ENCODE results near the gene DPH7. TPM values are rescaled to one million over a fixed set of nuclear protein-coding genes. Genes with fewer than 3 reads are reported as not detected.
"Not testable (repeated sequence)": the region's sequence is repeated elsewhere in the genome, so short reads cannot be mapped to it uniquely, and the experiment has no call there.

DPH7 gene
- total RNA-seq, 5 donors from 2014 or later (not counting 1 experiment from before 2014, with no cell fraction given), result 45.0 to 71.0 (median 66.3) TPM

DNA sequence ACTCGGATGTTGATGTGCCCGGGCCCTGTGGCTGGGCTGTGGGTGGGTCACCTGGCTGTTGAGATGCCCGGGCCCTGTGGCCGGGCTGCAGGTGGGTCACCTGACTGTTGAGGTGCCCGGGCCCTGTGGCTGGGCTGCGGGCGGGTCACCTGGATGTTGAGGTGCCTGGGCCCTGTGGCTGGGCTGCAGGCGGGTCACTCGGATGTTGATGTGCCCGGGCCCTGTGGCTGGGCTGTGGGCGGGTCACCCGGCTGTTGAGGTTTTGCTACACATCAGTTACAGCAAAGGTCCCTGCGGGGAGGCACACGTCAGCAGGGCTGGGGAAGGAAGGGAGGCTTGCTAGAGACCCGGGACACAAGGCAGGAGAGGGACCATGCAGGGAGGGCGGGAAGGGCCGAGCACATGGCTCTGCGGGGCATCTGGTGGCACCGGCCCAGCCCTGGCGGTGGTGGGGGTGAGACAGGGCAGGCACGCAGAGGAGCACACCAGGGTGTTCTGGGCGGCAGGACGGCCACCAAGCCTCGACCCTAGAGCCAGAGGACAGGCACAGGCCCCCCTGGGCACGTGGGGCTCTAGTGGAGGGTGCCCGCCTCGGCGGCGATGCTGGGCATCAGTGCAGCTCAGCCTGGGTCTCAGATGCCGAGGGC is 63.9 kb downstream of the DPH7 start:
- H3K4me3 Mint-ChIP-seq, result no peak overlapping the region
- Histone ChIP-seq H3K36me3 (ENCODE audit: control insufficient read depth in 2 of 2, extremely low read depth in 1 of 2, insufficient read depth in 1 of 2, low read length in 1 of 2) (no peaks in the 10 kb centered on the region), H3K27me3 (replicated peaks in 1 of 2; ENCODE audit: control insufficient read depth in 2 of 2, extremely low read depth in 1 of 2, insufficient read depth in 2 of 2, low read length in 1 of 2) (peaks cover 0 to 6% of the 10 kb centered on the region in 2 experiments), H3K9me3 (no peaks in the 10 kb centered on the region), H3K4me3 (ENCODE audit: control insufficient read depth in 1 of 2, extremely low read depth in 1 of 2, low read length in 1 of 2) (no peak overlapping the region), H3K4me1 (ENCODE audit: control insufficient read depth in 1 of 2, extremely low read depth in 1 of 2, insufficient read depth in 2 of 2, low read length in 2 of 2) (no peaks in the 10 kb centered on the region), H3K27ac (ENCODE audit: low read length) (no peak overlapping the region)
- no peaks in the 10 kb centered on the region for H3K36me3 Mint-ChIP-seq
- peaks cover 0 to 4% (median 0%) of the 10 kb centered on the region in 3 donors for H3K4me1 Mint-ChIP-seq
- no peaks in the 10 kb centered on the region for H3K27me3 Mint-ChIP-seq
- no peaks in the 10 kb centered on the region for H3K9me3 Mint-ChIP-seq
- no peak overlapping the region for H3K27ac Mint-ChIP-seq
- DNase-seq, result no peak
- 96% methylated on average over 18 of the region's 30 CpGs for WGBS (ENCODE audit: insufficient coverage)
- ChIA-PET POLR2A (no interaction called here), CTCF (no interaction called here)
- ATAC-seq (replicated peaks in 1 of 4), result no peak

- H3K4me1 ChIP-seq (ENCODE audit: control insufficient read depth in 1 of 2, extremely low read depth in 1 of 2, insufficient read depth in 2 of 2, low read length in 2 of 2); H3K4me3 Mint-ChIP-seq; H3K4me3 ChIP-seq (ENCODE audit: control insufficient read depth in 1 of 2, extremely low read depth in 1 of 2, low read length in 1 of 2); H3K36me3 Mint-ChIP-seq; H3K27ac Mint-ChIP-seq; H3K9me3 ChIP-seq; DNase-seq; H3K9me3 Mint-ChIP-seq; H3K27me3 Mint-ChIP-seq; POLR2A ChIA-PET; H3K27ac ChIP-seq (ENCODE audit: low read length); H3K4me1 Mint-ChIP-seq; ATAC-seq (replicated peaks in 1 of 4); H3K36me3 ChIP-seq (ENCODE audit: control insufficient read depth in 2 of 2, extremely low read depth in 1 of 2, insufficient read depth in 1 of 2, low read length in 1 of 2); H3K27me3 ChIP-seq (replicated peaks in 1 of 2; ENCODE audit: control insufficient read depth in 2 of 2, extremely low read depth in 1 of 2, insufficient read depth in 2 of 2, low read length in 1 of 2); CTCF ChIA-PET: not testable (repeated sequence)
- 77% methylated on average over 23 of the region's 42 CpGs for WGBS (ENCODE audit: insufficient coverage)
Observed at GRCh38 chr9:137513801-137514570, 64.7 kb downstream of the DPH7 start.

DNA sequence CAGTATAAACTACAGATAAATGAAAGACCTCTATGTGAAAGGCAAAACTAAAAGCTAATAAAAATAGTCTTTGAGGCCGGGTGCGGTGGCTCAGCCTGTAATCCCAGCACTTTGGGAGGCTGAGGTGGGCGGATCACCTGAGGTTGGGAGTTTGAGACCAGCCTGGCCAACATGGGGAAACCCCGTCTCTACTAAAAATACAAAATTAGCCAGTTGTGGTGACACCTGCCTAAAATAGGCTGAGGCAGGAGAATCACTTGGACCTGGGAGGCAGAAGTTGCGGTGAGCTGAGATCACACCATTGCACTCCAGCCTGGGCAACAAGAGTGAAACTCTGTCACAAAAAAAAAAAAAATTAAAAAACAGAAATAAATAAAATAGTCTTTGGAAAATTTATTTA is 65.6 kb downstream of the DPH7 start:
- H3K4me3 ChIP-seq (ENCODE audit: control insufficient read depth in 1 of 2, extremely low read depth in 1 of 2, low read length in 1 of 2); H3K27me3 ChIP-seq (replicated peaks in 1 of 2; ENCODE audit: control insufficient read depth in 2 of 2, extremely low read depth in 1 of 2, insufficient read depth in 2 of 2, low read length in 1 of 2); H3K27ac ChIP-seq (ENCODE audit: low read length); H3K27ac Mint-ChIP-seq; H3K4me1 Mint-ChIP-seq; DNase-seq; CTCF ChIA-PET; ATAC-seq (replicated peaks in 1 of 4); H3K36me3 Mint-ChIP-seq; H3K4me1 ChIP-seq (ENCODE audit: control insufficient read depth in 1 of 2, extremely low read depth in 1 of 2, insufficient read depth in 2 of 2, low read length in 2 of 2); POLR2A ChIA-PET; H3K9me3 ChIP-seq; H3K4me3 Mint-ChIP-seq; H3K27me3 Mint-ChIP-seq; H3K36me3 ChIP-seq (ENCODE audit: control insufficient read depth in 2 of 2, extremely low read depth in 1 of 2, insufficient read depth in 1 of 2, low read length in 1 of 2); H3K9me3 Mint-ChIP-seq: not testable (repeated sequence)
- WGBS (ENCODE audit: insufficient coverage), result no CpG with 5 or more reads among the region's 5 CpGs

DNA sequence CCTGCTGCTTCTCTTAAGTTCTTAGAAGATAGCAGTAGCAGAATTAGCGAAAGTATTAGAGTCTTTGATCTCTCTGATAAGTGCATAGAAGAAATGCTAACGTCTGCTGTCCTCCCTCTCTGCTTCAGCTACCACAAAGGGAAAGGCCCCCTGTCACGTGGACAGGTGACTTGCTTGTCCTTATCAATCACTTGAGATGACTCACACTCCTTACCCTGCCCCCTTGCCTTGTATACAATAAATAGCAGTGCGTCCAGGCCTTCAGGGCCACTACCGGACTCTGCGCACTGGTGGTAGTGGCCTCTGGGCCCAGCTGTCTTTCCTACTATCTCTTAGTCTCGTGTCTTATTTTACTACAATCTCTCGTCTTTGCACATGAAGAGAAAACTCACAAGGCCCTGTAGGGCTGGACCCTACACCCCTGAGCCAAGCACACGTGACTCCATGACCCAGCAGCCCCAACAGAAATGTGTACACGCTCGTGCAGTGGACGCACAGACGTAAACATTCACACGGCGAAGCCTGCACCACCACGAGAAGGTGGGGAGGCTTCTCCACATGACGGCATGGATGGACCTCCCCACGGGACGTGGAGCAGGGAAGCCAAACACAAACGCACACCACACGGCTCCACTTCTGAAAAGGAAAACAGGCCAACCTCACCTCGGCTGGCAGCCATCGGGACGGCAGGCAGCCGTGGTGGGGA is 66.8 kb downstream of the DPH7 start:
- H3K4me1 Mint-ChIP-seq, result peaks cover 0 to 4% (median 0%) of the 10 kb centered on the region in 3 donors
- no peak for ATAC-seq (replicated peaks in 1 of 4)
- ChIA-PET POLR2A (no interaction called here), CTCF (no interaction called here)
- no peaks in the 10 kb centered on the region for H3K9me3 Mint-ChIP-seq
- H3K27ac Mint-ChIP-seq, result no peak overlapping the region
- no peaks in the 10 kb centered on the region for H3K4me1 ChIP-seq (ENCODE audit: control insufficient read depth in 1 of 2, extremely low read depth in 1 of 2, insufficient read depth in 2 of 2, low read length in 2 of 2)
- H3K36me3 Mint-ChIP-seq, result no peaks in the 10 kb centered on the region
- no peak overlapping the region for H3K4me3 ChIP-seq (ENCODE audit: control insufficient read depth in 1 of 2, extremely low read depth in 1 of 2, low read length in 1 of 2)
- no peak for DNase-seq
- no peaks in the 10 kb centered on the region for H3K9me3 ChIP-seq
- H3K36me3 ChIP-seq (ENCODE audit: control insufficient read depth in 2 of 2, extremely low read depth in 1 of 2, insufficient read depth in 1 of 2, low read length in 1 of 2), result no peaks in the 10 kb centered on the region
- no peak overlapping the region for H3K4me3 Mint-ChIP-seq
- H3K27ac ChIP-seq (ENCODE audit: low read length), result no peak overlapping the region
- 85% methylated on average over 24 of the region's 25 CpGs for WGBS (ENCODE audit: insufficient coverage)
- H3K27me3 Mint-ChIP-seq, result no peaks in the 10 kb centered on the region
- no peaks in the 10 kb centered on the region for H3K27me3 ChIP-seq (replicated peaks in 1 of 2; ENCODE audit: control insufficient read depth in 2 of 2, extremely low read depth in 1 of 2, insufficient read depth in 2 of 2, low read length in 1 of 2)

DNA sequence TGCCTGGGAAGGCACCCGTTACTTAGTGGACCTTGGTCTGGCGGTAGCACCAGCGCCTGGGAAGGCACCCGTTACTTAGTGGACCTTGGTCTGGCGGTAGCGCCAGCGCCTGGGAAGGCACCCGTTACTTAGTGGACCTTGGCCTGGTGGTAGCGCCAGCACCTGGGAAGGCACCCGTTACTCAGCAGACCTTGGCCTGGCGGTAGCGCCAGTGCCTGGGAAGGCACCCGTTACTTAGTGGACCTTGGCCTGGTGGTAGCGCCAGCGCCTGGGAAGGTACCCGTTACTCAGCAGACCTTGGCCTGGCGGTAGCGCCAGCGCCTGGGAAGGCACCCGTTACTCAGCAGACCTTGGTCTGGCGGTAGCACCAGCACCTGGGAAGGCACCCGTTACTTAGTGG is 67.6 kb downstream of the DPH7 start:
- H3K27me3 Mint-ChIP-seq; H3K4me3 ChIP-seq (ENCODE audit: control insufficient read depth in 1 of 2, extremely low read depth in 1 of 2, low read length in 1 of 2); H3K4me1 Mint-ChIP-seq; POLR2A ChIA-PET; H3K9me3 ChIP-seq; H3K36me3 Mint-ChIP-seq; DNase-seq; H3K27ac ChIP-seq (ENCODE audit: low read length); H3K4me3 Mint-ChIP-seq; H3K36me3 ChIP-seq (ENCODE audit: control insufficient read depth in 2 of 2, extremely low read depth in 1 of 2, insufficient read depth in 1 of 2, low read length in 1 of 2); H3K9me3 Mint-ChIP-seq; H3K4me1 ChIP-seq (ENCODE audit: control insufficient read depth in 1 of 2, extremely low read depth in 1 of 2, insufficient read depth in 2 of 2, low read length in 2 of 2); ATAC-seq (replicated peaks in 1 of 4); H3K27ac Mint-ChIP-seq; H3K27me3 ChIP-seq (replicated peaks in 1 of 2; ENCODE audit: control insufficient read depth in 2 of 2, extremely low read depth in 1 of 2, insufficient read depth in 2 of 2, low read length in 1 of 2): not testable (repeated sequence)
- 95% methylated on average over 20 of the region's 22 CpGs for WGBS (ENCODE audit: insufficient coverage)
- CTCF ChIA-PET, result interaction anchor here in 1 of 2 donors (0.6 kb wide), 1 partner anchor 713 kb away, joined by 4 read pairs; no protein-coding TSS in a partner anchor

- ChIA-PET CTCF (no interaction called here), POLR2A (no interaction called here)
- no peak for ATAC-seq (replicated peaks in 1 of 4)
- no peaks in the 10 kb centered on the region for H3K9me3 ChIP-seq
- H3K27me3 ChIP-seq (replicated peaks in 1 of 2; ENCODE audit: control insufficient read depth in 2 of 2, extremely low read depth in 1 of 2, insufficient read depth in 2 of 2, low read length in 1 of 2), result no peaks in the 10 kb centered on the region
- Mint-ChIP-seq H3K9me3 (no peaks in the 10 kb centered on the region), H3K4me3 (no peak overlapping the region), H3K27me3 (no peaks in the 10 kb centered on the region), H3K27ac (no peak overlapping the region), H3K4me1 (peaks cover 0 to 4% (median under 1%) of the 10 kb centered on the region in 3 donors), H3K36me3 (no peaks in the 10 kb centered on the region)
- no peak for DNase-seq
- H3K4me3 ChIP-seq (ENCODE audit: control insufficient read depth in 1 of 2, extremely low read depth in 1 of 2, low read length in 1 of 2), result no peak overlapping the region
- WGBS (ENCODE audit: insufficient coverage), result 91% methylated on average over 14 of the region's 14 CpGs
- H3K4me1 ChIP-seq (ENCODE audit: control insufficient read depth in 1 of 2, extremely low read depth in 1 of 2, insufficient read depth in 2 of 2, low read length in 2 of 2), result no peaks in the 10 kb centered on the region
- H3K27ac ChIP-seq (ENCODE audit: low read length), result no peak overlapping the region
- H3K36me3 ChIP-seq (ENCODE audit: control insufficient read depth in 2 of 2, extremely low read depth in 1 of 2, insufficient read depth in 1 of 2, low read length in 1 of 2), result no peaks in the 10 kb centered on the region
Observed at GRCh38 chr9:137509198-137509597, 69.5 kb downstream of the DPH7 start.

Data from T-cell (primary cell).